Activated T-helper 17 cell treated with anti-CD3 and anti-CD28 coated beads, Interleukin-2, amount 50 U/mL, for 72 hours (primary cell): ENCODE results near the gene ANKRD23. TPM values are rescaled to one million over a fixed set of nuclear protein-coding genes. Genes with fewer than 3 reads are reported as not detected.

ENCODE experiments used
- ATAC-seq: fragments of 150-1000 bp; cut with Tn5 transposase; replicated peaks from 2 replicates; pipeline ENCODE4 v1.10.0; 2021; ENCODE audit warnings: mild to moderate bottlenecking, moderate library complexity
- H3K27ac Mint-ChIP-seq: one replicate; pipeline ENCODE4 v1.8.0; 2022; ENCODE audit warnings: mixed read lengths
- H3K27me3 Mint-ChIP-seq: one replicate; pipeline ENCODE4 v1.8.0; 2022; ENCODE audit warnings: mixed read lengths
- H3K36me3 Mint-ChIP-seq: one replicate; pipeline ENCODE4 v1.8.0; 2022; ENCODE audit warnings: low read depth, mild to moderate bottlenecking, mixed read lengths
- H3K4me1 Mint-ChIP-seq: one replicate; pipeline ENCODE4 v1.8.0; 2022; ENCODE audit warnings: mixed read lengths
- H3K4me3 Mint-ChIP-seq: one replicate; pipeline ENCODE4 v1.8.0; 2022; ENCODE audit warnings: mild to moderate bottlenecking, mixed read lengths
- H3K9me3 Mint-ChIP-seq: one replicate; pipeline ENCODE4 v1.8.0; 2022; ENCODE audit warnings: mixed read lengths
- total RNA-seq, 2 donors: library from RNA; stranded (reverse); gene quantifications; one replicate each; pipeline ENCODE4 v1.2.3, GENCODE V29; 2022

The ANKRD23 gene
- total RNA-seq, 2 donors from 2014 or later: 6.8 to 11.7 TPM

DNA sequence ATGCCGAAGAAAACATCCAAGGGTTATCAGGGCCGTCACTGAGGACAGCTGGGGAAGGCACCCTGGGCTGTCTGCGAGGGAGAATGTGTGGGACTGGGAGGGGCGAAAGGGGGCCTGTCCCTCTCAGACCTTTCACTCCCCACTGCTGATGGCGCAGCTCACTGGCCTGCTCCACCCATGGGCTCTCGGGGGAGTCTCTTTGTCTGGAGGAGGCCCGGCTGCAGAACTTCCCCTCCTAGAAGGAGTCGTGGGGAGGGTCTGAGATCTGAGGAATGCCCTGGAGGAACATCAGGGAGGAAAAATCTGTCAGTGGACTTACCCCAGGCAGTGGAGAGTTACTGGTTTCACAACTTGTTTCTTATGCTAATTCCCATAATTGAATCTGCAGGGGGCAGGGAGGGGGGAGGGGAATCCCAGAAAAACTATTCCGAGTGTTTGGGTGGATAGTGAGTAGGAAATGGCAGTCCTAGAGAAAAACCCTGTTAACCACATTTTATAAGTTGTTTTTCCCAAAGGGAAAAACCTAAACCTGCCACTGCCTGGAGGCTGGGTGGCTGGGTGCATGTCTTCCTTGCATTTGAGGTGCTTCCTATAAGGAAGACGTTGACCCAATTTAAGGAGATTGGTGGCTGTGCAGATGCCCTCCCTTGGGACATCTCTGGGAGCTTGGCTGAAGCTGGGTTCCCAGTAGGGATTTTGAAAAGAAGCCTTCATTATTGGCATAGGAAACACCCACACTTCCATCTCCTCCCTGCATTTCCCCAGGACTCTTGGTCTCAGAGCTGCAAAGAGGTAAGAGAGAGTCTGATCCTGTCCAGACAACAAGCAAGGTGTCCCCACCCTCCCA is 37.8 kb upstream of the ANKRD23 start:
- no peaks in the 10 kb centered on the region for H3K27me3 Mint-ChIP-seq
- ATAC-seq: no peak
- no peaks in the 10 kb centered on the region for H3K9me3 Mint-ChIP-seq
- no peak overlapping the region for H3K27ac Mint-ChIP-seq
- H3K36me3 Mint-ChIP-seq: no peaks in the 10 kb centered on the region
- H3K4me1 Mint-ChIP-seq: no peaks in the 10 kb centered on the region
- H3K4me3 Mint-ChIP-seq: no peak overlapping the region

DNA sequence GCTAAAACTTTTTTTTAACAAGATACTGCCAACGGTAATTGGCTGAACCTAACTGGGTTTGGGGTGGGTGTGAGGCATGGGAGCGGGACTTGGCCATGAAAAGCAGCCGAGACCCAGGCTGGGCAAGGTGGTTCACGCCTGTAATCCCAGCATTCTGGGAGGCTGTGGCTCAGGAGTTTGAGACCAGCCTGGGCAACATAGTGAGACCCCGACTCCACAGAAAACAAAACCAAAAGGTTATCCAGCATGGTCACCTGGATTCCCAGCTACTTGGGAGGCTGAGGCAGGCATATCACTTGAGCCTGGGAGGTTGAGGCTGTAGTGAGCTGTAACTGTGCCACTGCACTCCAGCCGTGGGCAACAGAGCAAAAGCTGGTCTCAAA is 37.1 kb upstream of the ANKRD23 start:
- H3K27me3 Mint-ChIP-seq: no peaks in the 10 kb centered on the region
- no peak overlapping the region for H3K4me3 Mint-ChIP-seq
- no peak for ATAC-seq
- no peaks in the 10 kb centered on the region for H3K4me1 Mint-ChIP-seq
- H3K36me3 Mint-ChIP-seq: no peaks in the 10 kb centered on the region
- no peak overlapping the region for H3K27ac Mint-ChIP-seq
- no peaks in the 10 kb centered on the region for H3K9me3 Mint-ChIP-seq

DNA sequence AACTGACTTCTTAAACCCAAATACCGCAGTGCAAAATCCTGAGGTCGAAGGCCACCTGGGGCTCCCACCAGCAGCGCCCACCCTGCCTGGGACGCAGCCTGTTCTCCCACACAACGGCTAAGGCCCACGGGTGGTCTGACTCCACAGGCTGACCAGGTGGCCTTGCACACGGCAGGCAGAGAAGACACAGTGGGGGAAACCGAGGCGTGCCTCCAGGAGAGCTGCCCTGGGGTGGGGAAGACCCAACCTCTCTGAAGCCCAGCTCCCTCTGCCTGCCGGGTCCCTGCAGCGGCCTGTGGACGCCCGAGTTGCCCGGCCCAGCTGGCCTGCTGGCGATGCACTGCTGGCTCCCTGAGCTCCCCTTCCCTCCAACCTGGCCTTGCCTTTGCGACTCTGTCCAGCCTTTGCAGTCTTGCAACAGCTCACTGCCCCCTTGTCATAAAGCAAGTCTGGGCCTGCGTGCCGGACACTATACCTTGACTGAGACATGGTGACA is 35.8 kb upstream of the ANKRD23 start:
- no peak for ATAC-seq
- H3K4me1 Mint-ChIP-seq: no peaks in the 10 kb centered on the region
- H3K27me3 Mint-ChIP-seq: no peaks in the 10 kb centered on the region
- H3K9me3 Mint-ChIP-seq: no peaks in the 10 kb centered on the region
- no peak overlapping the region for H3K4me3 Mint-ChIP-seq
- H3K36me3 Mint-ChIP-seq: no peaks in the 10 kb centered on the region
- peak overlapping the region; percentile 54 for H3K27ac Mint-ChIP-seq

GRCh38 chr2:96878796-96879544 is 35.1 kb upstream of the ANKRD23 start:
- H3K4me3 Mint-ChIP-seq: no peak overlapping the region
- H3K36me3 Mint-ChIP-seq: no peaks in the 10 kb centered on the region
- no peaks in the 10 kb centered on the region for H3K9me3 Mint-ChIP-seq
- no peak overlapping the region for H3K27ac Mint-ChIP-seq
- H3K27me3 Mint-ChIP-seq: no peaks in the 10 kb centered on the region
- H3K4me1 Mint-ChIP-seq: peaks cover 3% of the 10 kb centered on the region
- no peak for ATAC-seq

DNA sequence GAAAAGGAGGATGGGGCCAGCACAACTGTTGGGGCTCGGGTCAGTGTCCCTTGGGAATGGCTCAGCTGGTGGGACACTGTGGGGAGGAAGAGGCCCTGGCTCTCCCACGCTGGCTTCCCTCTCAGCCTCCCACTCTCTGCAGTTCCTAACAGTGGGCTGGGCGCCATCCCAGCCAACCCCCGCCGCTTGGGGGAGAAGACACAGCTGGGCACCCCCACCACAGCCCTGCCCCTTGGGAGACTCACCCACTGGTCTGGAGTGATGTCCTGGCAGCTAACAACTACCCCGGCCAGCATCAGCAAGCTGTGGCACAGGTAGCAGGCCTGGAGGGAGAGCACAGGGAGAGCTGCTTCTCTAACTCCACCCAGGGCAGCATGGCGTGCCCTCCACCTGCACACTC is 34.4 kb upstream of the ANKRD23 start:
- Mint-ChIP-seq H3K36me3 (no peaks in the 10 kb centered on the region), H3K4me3 (no peak overlapping the region), H3K27me3 (no peaks in the 10 kb centered on the region), H3K9me3 (no peaks in the 10 kb centered on the region), H3K27ac (no peak overlapping the region), H3K4me1 (peaks cover 6% of the 10 kb centered on the region)
- no peak for ATAC-seq

- Mint-ChIP-seq H3K27ac (no peak overlapping the region), H3K27me3 (no peaks in the 10 kb centered on the region), H3K36me3 (no peaks in the 10 kb centered on the region), H3K4me1 (peaks cover 10% of the 10 kb centered on the region), H3K4me3 (no peak overlapping the region), H3K9me3 (no peaks in the 10 kb centered on the region)
- no peak for ATAC-seq
Observed at GRCh38 chr2:96877631-96878092, 33.8 kb upstream of the ANKRD23 start.

DNA sequence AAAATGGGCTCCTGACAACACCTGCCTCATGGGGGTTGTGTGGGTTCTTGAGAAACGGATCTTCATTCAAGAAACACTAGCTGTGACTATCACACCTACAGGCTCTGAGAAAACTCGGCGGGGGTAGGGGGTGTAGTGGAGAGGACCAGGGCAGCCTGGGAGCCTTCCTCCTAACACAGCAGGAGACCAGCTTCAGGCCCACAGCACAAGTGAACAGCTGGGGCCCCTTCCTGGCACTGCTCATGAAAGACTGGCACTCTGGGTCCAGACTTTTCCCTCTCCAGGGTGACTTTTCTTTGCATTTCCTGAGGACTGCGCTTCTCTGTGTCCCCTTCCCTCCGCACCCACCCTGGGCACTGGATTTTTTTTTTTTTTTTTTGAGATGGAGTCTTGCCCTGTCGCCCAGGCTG is 33.2 kb upstream of the ANKRD23 start:
- H3K4me3 Mint-ChIP-seq: no peak overlapping the region
- no peak for ATAC-seq
- H3K27me3 Mint-ChIP-seq: no peaks in the 10 kb centered on the region
- peaks cover 10% of the 10 kb centered on the region for H3K4me1 Mint-ChIP-seq
- no peak overlapping the region for H3K27ac Mint-ChIP-seq
- H3K9me3 Mint-ChIP-seq: no peaks in the 10 kb centered on the region
- no peaks in the 10 kb centered on the region for H3K36me3 Mint-ChIP-seq

- ATAC-seq: peak; percentile 39
- no peak overlapping the region for H3K4me3 Mint-ChIP-seq
- no peaks in the 10 kb centered on the region for H3K9me3 Mint-ChIP-seq
- H3K27ac Mint-ChIP-seq: no peak overlapping the region
- H3K36me3 Mint-ChIP-seq: no peaks in the 10 kb centered on the region
- H3K4me1 Mint-ChIP-seq: peaks cover 10% of the 10 kb centered on the region
- H3K27me3 Mint-ChIP-seq: no peaks in the 10 kb centered on the region
Observed at GRCh38 chr2:96876269-96877041, 32.6 kb upstream of the ANKRD23 start.

DNA sequence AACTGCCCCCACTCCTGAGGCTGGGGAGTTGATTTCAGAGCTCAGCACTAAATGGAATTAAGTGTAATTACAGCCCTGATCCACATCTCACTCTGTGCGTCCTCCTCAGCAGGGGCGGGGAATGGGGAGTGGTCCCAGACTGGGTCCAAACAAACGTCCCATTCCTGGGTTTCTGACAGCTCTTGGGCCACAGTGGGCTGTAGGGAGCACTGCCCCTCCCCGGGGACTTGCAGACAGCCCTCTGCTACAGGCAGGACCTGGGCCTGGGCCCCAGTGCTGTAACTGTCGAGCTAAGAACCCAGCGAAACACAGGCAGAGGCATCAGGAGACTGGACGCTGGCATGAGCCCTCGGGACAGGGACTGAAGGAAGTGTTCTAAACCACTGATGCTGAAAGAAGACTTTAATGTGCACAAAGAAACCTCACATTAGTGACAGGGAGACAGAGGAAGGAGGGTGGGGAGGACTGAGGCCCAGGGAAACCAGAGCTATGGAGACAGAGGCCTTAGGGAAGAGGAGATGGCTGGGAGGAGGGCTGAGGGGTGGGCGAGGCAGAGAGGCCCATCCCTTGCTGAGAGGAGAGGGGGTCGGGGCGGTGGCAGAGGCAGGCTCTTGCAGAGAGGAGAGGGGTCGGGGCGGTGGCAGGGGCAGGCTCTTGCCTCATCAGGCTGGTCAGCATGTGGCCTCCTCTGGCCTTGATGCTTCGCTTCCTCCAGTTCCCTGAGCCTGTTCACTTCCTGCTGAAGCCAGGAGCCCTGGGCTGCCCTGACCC is 31.9 kb upstream of the ANKRD23 start:
- Mint-ChIP-seq H3K9me3 (no peaks in the 10 kb centered on the region), H3K36me3 (no peaks in the 10 kb centered on the region), H3K4me3 (no peak overlapping the region), H3K27me3 (peaks cover under 1% of the 10 kb centered on the region), H3K27ac (peak overlapping the region; percentile 31), H3K4me1 (peaks cover 12% of the 10 kb centered on the region)
- no peak for ATAC-seq

- Mint-ChIP-seq H3K4me3 (peak overlapping the region; percentile 37), H3K27ac (peak overlapping the region; percentile 42), H3K36me3 (no peaks in the 10 kb centered on the region), H3K27me3 (peaks cover 2% of the 10 kb centered on the region), H3K9me3 (no peaks in the 10 kb centered on the region), H3K4me1 (peaks cover 15% of the 10 kb centered on the region)
- peak; percentile 49 for ATAC-seq
Observed at GRCh38 chr2:96874198-96874831, 30.5 kb upstream of the ANKRD23 start.

DNA sequence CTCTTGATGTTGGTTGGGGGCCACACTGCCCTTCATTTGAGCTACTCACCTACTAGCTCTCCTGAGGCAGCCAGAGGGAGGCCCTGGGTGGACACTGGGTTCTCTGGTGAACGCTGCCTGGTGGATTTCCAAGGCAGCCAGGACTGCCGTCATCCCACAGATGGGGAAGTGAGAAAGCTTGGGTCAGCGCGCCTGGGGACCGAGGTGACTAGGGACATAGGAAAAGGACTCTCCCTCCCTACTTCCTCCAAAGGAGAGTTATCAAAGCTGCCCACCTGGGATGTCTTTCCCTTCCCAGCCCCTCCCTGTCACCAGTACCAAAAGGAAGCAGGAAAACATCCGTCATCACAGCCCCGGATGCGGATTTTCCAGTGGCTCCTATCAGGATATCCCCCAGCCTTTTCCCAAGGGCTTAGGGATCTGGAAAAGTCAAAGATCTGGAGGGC is 29.9 kb upstream of the ANKRD23 start:
- Mint-ChIP-seq H3K9me3 (no peaks in the 10 kb centered on the region), H3K27me3 (peaks cover 2% of the 10 kb centered on the region), H3K4me3 (peak overlapping the region; percentile 37), H3K36me3 (no peaks in the 10 kb centered on the region), H3K4me1 (peaks cover 15% of the 10 kb centered on the region), H3K27ac (peak overlapping the region; percentile 42)
- no peak for ATAC-seq

- H3K36me3 Mint-ChIP-seq: no peaks in the 10 kb centered on the region
- no peak for ATAC-seq
- peaks cover 2% of the 10 kb centered on the region for H3K27me3 Mint-ChIP-seq
- H3K4me3 Mint-ChIP-seq: no peak overlapping the region
- no peaks in the 10 kb centered on the region for H3K9me3 Mint-ChIP-seq
- peaks cover 15% of the 10 kb centered on the region for H3K4me1 Mint-ChIP-seq
- no peak overlapping the region for H3K27ac Mint-ChIP-seq
Observed at GRCh38 chr2:96872591-96873349, 28.9 kb upstream of the ANKRD23 start.
